Activated CD8-positive, alpha-beta T cell treated with anti-CD3 and anti-CD28 coated beads for 36 hours (primary cell): ENCODE results near the gene DNMT3A. TPM values are rescaled to one million over a fixed set of nuclear protein-coding genes. Genes with fewer than 3 reads are reported as not detected.
A peak's percentile ranks its signal among the peaks of the same experiment; 100 is the strongest.

Experiments
- ATAC-seq: fragments of 200-7000 bp; cut with Tn5 transposase; one replicate; pipeline ENCODE4 v1.10.0; 2021; ENCODE audit warnings: mild to moderate bottlenecking, moderate library complexity
- CTCF ChIA-PET: fragments of 350-600 bp; sonication (Branson Sonifier 250); formaldehyde crosslinking; loops from one replicate; lab custom pipeline; 2021; ENCODE audit warnings: antibody characterized with exemption; lab: Charles Lee
- POLR2A ChIA-PET: fragments of 350-600 bp; sonication (Branson Sonifier 250); formaldehyde crosslinking; loops from one replicate; lab custom pipeline; 2021; ENCODE audit warnings: antibody characterized with exemption; lab: Charles Lee
- DNase-seq: peaks from one replicate; pipeline ENCODE4 v3.0.0-alpha.2; 2020
- H3K27ac Mint-ChIP-seq: one replicate; pipeline ENCODE4 v1.8.0; 2021; ENCODE audit warnings: mild to moderate bottlenecking, mixed read lengths
- H3K27me3 Mint-ChIP-seq: one replicate; pipeline ENCODE4 v1.8.0; 2021; ENCODE audit warnings: mixed read lengths
- H3K36me3 Mint-ChIP-seq: one replicate; pipeline ENCODE4 v1.8.0; 2021; ENCODE audit warnings: low read depth, mixed read lengths
- H3K4me1 Mint-ChIP-seq: one replicate; pipeline ENCODE4 v1.8.0; 2021; ENCODE audit warnings: low read depth, mixed read lengths
- H3K4me3 Mint-ChIP-seq: one replicate; pipeline ENCODE4 v1.8.0; 2021; ENCODE audit warnings: mild to moderate bottlenecking, moderate library complexity, mixed read lengths
- H3K9me3 Mint-ChIP-seq: one replicate; pipeline ENCODE4 v1.8.0; 2021; ENCODE audit warnings: mixed read lengths
- intact Hi-C: fragments of 100-400 bp; cut with micrococcal nuclease; formaldehyde crosslinking; loops from one replicate; pipeline ENCODE4 v1.10.0; 2022
- total RNA-seq, 2 experiments: library from RNA; stranded (reverse); gene quantifications; one replicate each; pipeline ENCODE4 v1.2.3, GENCODE V29; 2021
- TF ChIP-seq, protein P1 (sequence below): fragments of 200-600 bp; IDR thresholded peaks from one replicate; pipeline ENCODE4 v1.8.0; 2022; ENCODE audit warnings: antibody characterized with exemption, mild to moderate bottlenecking

The DNMT3A gene
- total RNA-seq, 2 experiments from 2014 or later: 84.8 to 97.8 TPM

DNA sequence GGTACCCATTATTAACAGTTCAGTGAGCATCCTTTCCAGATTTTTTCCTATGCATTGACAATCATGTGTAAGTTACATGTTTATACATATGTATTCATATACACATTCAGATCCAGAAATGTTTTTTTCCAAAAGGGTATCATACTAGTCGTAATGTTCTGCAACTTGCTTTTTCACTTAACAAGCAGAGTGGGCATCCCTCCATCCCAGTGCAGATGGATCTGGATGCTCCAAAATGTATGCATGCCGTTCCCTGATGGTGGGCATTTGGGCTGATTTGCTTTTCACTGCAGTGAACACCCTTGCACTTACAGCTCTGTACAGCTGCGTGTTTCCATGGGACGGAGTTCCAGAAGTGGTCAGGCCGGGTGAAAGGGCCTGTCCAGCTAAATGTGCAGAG, 57.0 kb downstream of the DNMT3A start:
- peaks cover 59% of the 10 kb centered on the region for H3K4me1 Mint-ChIP-seq
- intact Hi-C loops: no loop called here
- ChIA-PET CTCF (interaction anchor here (1.1 to 3.5 kb wide), 4 partner anchors 7 to 77 kb away, joined by 3 to 26 read pairs (median 3); no protein-coding TSS in a partner anchor), POLR2A (interaction anchor here (1.6 to 3.2 kb wide), 3 partner anchors 11 to 54 kb away, joined by 3 to 14 read pairs (median 4); no protein-coding TSS in a partner anchor)
- H3K27me3 Mint-ChIP-seq: no peaks in the 10 kb centered on the region
- peak overlapping the region; percentile 98 for H3K27ac Mint-ChIP-seq
- ATAC-seq: no peak
- H3K4me3 Mint-ChIP-seq: no peak overlapping the region
- TF ChIP-seq, protein P1, sequence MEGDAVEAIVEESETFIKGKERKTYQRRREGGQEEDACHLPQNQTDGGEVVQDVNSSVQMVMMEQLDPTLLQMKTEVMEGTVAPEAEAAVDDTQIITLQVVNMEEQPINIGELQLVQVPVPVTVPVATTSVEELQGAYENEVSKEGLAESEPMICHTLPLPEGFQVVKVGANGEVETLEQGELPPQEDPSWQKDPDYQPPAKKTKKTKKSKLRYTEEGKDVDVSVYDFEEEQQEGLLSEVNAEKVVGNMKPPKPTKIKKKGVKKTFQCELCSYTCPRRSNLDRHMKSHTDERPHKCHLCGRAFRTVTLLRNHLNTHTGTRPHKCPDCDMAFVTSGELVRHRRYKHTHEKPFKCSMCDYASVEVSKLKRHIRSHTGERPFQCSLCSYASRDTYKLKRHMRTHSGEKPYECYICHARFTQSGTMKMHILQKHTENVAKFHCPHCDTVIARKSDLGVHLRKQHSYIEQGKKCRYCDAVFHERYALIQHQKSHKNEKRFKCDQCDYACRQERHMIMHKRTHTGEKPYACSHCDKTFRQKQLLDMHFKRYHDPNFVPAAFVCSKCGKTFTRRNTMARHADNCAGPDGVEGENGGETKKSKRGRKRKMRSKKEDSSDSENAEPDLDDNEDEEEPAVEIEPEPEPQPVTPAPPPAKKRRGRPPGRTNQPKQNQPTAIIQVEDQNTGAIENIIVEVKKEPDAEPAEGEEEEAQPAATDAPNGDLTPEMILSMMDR: no peak
- no peak for DNase-seq
- H3K9me3 Mint-ChIP-seq: no peaks in the 10 kb centered on the region
- H3K36me3 Mint-ChIP-seq: peaks cover 55% of the 10 kb centered on the region

DNA sequence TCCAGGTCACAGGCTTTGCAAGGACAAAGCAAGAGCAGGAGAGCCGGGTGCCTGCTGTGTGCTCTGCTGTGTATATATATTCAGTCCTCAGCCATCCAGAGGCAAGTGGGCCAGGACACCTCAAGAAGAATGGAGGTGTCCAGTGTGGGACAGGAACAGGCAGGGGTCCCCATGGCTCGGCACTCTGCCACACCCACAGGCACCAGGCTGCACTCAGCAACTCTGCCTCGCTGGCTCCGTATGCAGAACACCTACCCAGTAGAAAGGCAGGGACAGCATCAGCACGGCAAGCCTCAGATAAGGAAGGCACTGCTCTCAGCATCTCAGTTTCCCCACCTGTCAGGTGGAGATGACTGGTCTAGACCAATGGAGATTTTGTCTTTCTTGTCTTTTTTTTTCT, 57.8 kb downstream of the DNMT3A start:
- H3K36me3 Mint-ChIP-seq: peaks cover 61% of the 10 kb centered on the region

DNA sequence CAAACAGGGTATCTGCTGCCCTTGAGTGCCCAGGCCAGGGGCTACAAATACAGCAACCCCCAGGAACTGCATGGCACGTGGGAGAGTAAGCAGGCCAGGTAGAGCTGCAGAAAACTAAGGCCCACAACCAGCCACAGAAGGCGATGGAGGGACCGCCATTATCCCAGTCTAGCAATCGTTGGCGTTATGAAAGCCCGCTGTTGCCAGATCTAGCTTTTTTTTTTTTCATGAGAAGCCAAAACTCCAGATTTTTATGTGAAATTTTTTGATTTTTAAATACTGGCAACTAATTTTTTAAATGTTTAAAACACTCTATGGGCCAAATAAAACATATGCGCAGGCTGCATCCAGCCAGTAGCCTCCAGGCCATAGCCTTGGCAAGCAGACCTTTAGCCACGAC, 59.8 kb downstream of the DNMT3A start:
- no peak for DNase-seq
- no peak overlapping the region for H3K27ac Mint-ChIP-seq
- no peak for ATAC-seq
- ChIA-PET POLR2A (interaction anchor here (1.4 to 1.6 kb wide), 2 partner anchors 11 to 33 kb away, joined by 4 to 5 read pairs; no protein-coding TSS in a partner anchor), CTCF (no interaction called here)
- intact Hi-C loops: no loop called here
- peaks cover 72% of the 10 kb centered on the region for H3K4me1 Mint-ChIP-seq
- TF ChIP-seq, protein P1: no peak
- peaks cover 67% of the 10 kb centered on the region for H3K36me3 Mint-ChIP-seq
- no peaks in the 10 kb centered on the region for H3K9me3 Mint-ChIP-seq
- no peaks in the 10 kb centered on the region for H3K27me3 Mint-ChIP-seq
- no peak overlapping the region for H3K4me3 Mint-ChIP-seq

More for the DNA sequence above, 57.8 kb downstream of the DNMT3A start:
- ATAC-seq (no peak), DNase-seq (no peak)
- Mint-ChIP-seq H3K4me1 (peaks cover 67% of the 10 kb centered on the region), H3K27ac (peak overlapping the region; percentile 49), H3K9me3 (no peaks in the 10 kb centered on the region), H3K27me3 (no peaks in the 10 kb centered on the region), H3K4me3 (no peak overlapping the region)
- TF ChIP-seq, protein P1: no peak
- ChIA-PET CTCF (interaction anchor here (1.4 to 1.5 kb wide), 2 partner anchors 17 to 28 kb away, joined by 3 read pairs; no protein-coding TSS in a partner anchor), POLR2A (no interaction called here)
- intact Hi-C loops: no loop called here

DNA sequence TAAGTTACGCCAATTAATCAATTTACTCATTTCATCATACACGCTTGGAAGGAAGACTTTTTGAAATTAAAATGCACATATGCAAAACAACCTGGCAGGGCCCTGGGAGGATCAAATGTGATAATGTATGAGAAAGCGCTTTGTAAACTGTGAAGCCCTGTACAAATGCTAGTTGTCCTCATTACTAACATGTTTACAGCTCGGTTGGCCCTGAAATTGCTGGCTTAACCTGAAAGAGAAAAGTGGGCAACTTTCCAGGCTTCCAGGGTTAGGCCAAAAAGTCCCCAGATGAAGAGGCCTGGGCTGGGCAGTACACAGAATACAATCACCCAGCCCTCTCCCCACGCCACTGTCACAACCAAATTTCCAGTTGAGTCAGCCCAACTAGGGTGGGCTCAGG, 60.2 kb downstream of the DNMT3A start:
- CTCF ChIA-PET: no interaction called here
- peaks cover 64% of the 10 kb centered on the region for H3K36me3 Mint-ChIP-seq
- ATAC-seq: no peak
- intact Hi-C loops: no loop called here
- no peak for DNase-seq
- no peak overlapping the region for H3K4me3 Mint-ChIP-seq
- POLR2A ChIA-PET: interaction anchor here (1.2 to 1.6 kb wide), 3 partner anchors 11 to 58 kb away, joined by 3 to 5 read pairs (median 4); no protein-coding TSS in a partner anchor
- H3K9me3 Mint-ChIP-seq: no peaks in the 10 kb centered on the region
- peaks cover 70% of the 10 kb centered on the region for H3K4me1 Mint-ChIP-seq
- no peak overlapping the region for H3K27ac Mint-ChIP-seq
- TF ChIP-seq, protein P1: no peak
- no peaks in the 10 kb centered on the region for H3K27me3 Mint-ChIP-seq

DNA sequence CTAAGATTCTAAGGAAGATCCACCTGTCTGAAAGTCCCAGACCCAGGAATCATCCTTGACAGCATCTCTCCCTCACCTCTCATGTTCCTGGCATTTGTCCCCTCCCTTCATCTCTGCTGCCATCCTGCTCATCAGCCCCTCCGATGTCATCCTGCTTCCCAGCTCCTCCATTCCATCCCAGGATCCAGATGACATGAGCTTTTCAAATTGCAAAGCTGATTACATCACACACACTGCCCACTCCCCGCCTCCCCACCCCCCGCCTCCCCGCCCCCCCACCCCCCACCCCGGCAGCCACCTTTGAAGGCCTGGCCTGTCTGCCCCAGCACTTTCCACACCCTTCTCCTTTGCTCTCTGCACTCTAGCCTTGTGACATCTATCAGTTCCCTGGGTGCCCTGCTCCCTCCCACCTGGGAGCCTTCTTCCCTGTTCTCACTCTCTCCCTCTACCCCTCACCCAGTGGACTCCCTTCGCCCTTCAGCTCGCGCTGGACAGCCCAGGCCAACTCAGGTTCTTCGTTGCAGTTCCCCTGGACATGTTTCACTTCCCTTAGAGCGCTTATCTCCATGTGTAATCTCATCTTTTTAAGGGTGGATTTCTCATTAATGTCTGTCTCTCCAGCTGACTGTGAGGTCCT, 61.6 kb downstream of the DNMT3A start:
- Mint-ChIP-seq H3K36me3 (peaks cover 56% of the 10 kb centered on the region), H3K4me3 (no peak overlapping the region), H3K9me3 (no peaks in the 10 kb centered on the region), H3K27me3 (no peaks in the 10 kb centered on the region), H3K4me1 (peaks cover 70% of the 10 kb centered on the region), H3K27ac (peak overlapping the region; percentile 89)
- ChIA-PET POLR2A (interaction anchor here (1.2 to 1.8 kb wide), 3 partner anchors 11 to 59 kb away, joined by 3 to 5 read pairs (median 5); no protein-coding TSS in a partner anchor), CTCF (interaction anchor here (1.7 to 2.2 kb wide), 2 partner anchors 29 to 96 kb away, joined by 4 to 9 read pairs; no protein-coding TSS in a partner anchor)
- ATAC-seq (no peak), DNase-seq (no peak)
- TF ChIP-seq, protein P1: no peak
- intact Hi-C loops: no loop called here
